GM08714 (cell line): ENCODE results near the gene PTPRN2.
"Not testable (repeated sequence)": the region's sequence is repeated elsewhere in the genome, so short reads cannot be mapped to it uniquely, and the experiment has no call there.

ENCODE experiments used
- H3K4me3 ChIP-seq: fragments of 200-500 bp; sonication (Bioruptor generic); 2 replicates; pipeline ENCODE4 v1.5.1; 2014; ENCODE audit warnings: mild to moderate bottlenecking, low read length, inconsistent platforms
- ZNF274 ChIP-seq: IDR thresholded peaks from 2 replicates; pipeline ENCODE4 v1.6.1; 2012; ENCODE audit warnings: mild to moderate bottlenecking, low read depth, low read length

The PTPRN2 gene

DNA sequence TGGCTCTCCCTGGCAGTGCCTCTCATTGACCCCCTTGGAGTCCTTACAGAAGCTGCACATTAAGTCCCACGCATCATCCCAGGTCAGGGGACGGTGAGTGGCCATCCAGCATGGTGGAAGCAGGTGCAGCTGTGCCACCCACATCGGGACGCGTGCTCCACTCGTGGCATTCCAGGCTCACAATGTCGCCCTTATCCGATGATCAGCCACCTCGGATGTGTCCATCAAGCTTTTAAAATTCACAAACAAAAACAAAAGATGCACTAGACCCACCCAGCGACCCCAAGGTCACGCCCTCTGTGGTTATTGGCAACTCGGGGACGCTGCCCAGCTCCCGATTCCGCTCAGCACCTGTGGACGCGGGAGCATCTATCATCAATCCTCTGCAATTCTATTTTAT lies 530.9 kb downstream of the PTPRN2 start:
- TF ChIP-seq ZNF274, result no peak
- no peak overlapping the region for H3K4me3 ChIP-seq

DNA sequence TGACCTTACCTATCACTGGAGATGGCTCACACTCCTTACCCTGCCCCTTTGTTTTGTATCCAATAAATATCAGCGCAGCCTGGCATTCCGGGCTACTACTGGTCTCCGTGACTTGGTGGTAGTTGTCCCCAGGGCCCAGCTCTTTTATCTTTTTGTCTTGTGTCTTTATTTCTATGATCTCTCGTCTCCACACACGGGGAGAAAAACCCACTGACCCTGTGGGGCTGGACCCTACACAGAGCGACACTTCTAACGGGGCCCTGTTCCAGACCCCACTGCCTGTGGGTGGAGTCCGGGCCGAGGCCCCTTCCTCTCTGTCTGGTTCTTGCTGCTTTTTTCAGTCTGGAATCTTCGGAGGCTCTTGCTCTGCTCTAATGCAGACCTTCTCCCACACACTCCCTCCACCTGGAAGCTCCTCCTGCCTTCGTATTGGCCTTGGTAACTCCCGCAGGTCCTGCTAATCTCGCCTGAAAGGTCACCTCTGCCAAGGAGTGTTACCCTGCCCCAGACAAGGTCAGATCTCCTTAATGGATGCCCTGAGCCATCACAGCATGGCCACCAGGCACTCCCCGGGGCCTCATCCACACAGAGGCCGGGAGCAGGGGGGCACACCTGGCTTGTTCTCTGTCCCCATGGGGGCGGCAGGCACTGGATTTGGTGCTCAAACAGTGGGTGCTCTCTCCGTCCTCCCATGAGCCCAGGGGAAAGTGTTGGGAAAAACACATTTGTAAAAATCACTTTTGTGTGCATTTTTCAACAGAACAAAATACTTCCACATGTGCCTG lies 531.7 kb downstream of the PTPRN2 start:
- no peak for TF ChIP-seq ZNF274
- no peak overlapping the region for H3K4me3 ChIP-seq

DNA sequence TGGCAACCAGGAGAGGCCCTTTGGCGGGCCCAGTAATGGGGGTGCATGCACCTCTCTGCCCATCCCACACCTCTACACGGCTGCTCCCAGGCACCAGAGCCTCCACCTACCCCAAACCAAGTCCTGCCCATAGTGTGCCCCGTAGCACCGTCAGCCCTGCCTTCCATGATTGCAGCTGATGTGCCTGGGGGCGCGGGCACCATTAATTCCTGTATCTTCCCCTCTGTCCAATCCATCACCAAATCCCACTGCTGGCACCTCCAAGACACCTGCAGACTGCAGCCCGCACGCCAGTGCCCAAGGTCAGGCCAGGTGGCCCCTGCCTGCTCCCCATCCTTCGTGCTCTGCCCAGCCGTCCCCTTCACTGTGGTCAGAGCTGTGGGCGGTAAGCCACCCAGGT lies 533.0 kb downstream of the PTPRN2 start:
- TF ChIP-seq ZNF274, result no peak
- no peak overlapping the region for H3K4me3 ChIP-seq

DNA sequence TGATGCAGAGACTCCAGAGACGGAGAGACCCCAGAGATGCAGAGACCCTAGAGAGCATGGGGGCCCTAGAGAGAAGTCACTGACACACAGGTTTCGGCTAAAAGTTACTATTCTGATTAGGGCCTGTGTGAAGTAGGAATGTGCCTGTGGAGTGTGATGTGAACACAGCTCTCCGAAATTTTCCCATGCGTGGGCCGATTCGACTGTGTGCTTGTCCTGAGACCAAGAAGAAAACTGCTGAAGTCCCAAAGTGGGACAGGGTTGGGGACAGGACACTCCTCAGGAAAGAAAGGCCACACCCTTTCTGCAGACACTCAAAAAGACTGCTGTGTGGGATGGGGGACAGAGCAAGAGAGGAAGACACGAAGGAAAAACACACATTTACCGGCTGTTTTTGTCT lies 533.5 kb downstream of the PTPRN2 start:
- TF ChIP-seq ZNF274, result no peak
- H3K4me3 ChIP-seq, result no peak overlapping the region

DNA sequence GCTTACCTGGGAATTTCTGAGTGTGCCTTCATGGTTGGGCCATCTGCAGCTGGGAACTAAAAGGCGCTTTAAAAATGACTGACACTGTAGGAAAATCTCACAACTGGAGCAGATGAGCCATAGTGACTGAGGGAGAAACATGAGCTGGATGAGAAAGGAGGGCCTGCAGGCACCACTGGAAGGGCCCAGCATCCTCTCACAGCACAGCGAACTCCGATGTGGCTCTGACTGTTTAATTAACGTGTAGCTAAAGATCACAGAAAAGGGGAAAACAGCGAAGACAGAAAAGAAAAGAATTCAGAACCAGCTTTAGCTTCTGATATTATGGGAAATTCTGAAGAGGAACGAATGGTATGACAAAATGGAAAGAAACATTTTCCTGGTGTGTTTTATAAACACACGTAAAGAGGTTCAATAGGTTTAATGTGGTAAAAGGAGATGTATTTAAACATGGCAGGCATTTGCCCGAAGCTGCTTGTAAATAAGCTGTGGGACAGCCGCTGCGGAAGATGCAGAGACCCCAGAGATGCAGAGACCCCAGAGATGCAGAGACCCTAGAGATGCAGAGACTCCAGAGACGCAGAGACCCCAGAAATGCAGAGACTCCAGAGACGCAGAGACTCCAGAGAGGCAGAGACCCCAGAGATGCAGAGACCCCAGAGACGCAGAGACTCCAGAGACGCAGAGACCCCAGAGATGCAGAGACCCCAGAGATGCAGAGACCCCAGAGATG lies 534.3 kb downstream of the PTPRN2 start:
- H3K4me3 ChIP-seq, result no peak overlapping the region
- TF ChIP-seq ZNF274, result no peak

DNA sequence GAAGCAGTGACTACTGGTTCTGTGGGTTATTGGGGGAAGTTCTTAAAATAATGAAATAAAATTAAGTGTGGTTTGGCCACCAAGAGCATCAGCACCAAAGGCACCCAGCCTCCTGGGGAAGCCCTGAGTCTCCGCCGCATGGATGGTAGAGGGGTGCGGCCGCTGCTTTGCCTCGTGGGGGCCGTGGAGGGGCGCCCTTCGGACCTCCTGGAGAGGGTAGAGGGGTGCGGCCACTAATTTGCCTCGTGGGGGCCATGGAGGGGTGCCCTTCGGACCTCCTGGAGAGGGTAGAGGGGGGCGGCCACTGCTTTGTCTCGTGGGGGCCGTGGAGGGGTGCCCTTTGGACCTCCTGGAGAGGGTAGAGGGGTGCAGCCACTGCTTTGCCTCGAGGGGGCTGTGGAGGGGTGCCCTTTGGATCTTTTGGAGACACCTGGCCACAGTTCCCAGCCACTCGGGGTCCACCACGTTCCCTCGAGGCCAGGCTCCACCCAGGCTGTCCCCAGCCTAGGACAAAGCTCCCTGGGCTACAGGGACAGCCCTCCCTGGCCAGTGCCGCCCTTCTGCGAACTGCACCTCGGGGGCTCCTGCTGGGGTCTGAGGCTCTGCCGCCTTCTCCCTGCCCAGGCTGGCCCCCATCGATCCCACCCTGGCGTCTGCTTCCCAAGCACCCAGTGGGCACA lies 535.1 kb downstream of the PTPRN2 start:
- H3K4me3 ChIP-seq, result no peak overlapping the region
- TF ChIP-seq ZNF274, result no peak

DNA sequence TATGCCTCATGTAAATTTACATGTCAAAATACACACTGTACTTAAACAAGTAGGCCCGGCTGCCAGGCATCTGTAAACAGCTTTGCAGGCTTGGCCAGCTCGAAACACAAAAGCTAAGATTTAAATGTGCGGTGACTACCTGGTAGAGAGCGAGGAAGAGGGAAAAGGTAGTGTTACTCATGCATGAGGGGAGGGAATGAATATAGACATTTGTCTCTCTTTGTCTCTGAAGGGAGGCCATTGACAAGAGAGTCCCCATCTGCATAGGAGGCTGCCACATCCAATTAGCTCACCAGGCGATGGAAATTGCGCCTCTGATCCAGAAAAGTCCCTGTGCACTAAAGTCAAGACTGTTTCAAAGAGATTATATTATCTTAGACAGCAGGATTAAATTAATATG lies 535.8 kb downstream of the PTPRN2 start:
- no peak for TF ChIP-seq ZNF274
- no peak overlapping the region for H3K4me3 ChIP-seq

DNA sequence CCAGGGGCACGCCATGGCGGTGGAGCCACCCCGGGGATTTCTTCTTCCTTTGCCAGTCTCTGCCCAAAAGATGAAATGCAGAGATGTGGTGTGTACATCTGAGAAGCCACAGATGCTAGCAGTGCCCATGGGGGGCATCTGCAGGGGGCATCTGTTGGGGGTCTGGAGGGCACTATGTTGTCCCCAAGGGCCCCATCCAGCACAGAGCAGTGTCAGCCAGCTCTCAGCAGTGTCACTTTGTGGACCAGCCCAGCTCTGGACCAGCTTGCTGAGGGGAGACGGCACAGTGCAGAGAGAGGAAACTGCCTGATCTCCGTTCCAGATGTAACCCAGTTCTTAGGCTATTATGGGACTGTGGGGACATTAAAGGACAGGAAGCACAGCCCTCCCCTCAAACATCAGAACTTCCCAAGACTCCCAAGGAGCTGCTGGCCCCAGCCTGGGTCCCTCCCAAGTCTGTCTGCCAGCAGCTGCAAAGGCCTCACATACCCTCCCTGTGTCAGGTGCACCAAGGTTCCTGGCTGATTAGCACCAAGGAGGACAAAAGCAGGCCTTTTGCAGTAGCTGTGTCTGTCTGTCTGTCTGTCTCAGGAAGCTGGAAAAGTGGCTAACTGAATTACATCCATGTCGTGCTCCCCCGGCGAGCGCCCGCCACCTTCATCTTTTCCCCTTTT lies 536.5 kb downstream of the PTPRN2 start:
- no peak for TF ChIP-seq ZNF274
- no peak overlapping the region for H3K4me3 ChIP-seq

DNA sequence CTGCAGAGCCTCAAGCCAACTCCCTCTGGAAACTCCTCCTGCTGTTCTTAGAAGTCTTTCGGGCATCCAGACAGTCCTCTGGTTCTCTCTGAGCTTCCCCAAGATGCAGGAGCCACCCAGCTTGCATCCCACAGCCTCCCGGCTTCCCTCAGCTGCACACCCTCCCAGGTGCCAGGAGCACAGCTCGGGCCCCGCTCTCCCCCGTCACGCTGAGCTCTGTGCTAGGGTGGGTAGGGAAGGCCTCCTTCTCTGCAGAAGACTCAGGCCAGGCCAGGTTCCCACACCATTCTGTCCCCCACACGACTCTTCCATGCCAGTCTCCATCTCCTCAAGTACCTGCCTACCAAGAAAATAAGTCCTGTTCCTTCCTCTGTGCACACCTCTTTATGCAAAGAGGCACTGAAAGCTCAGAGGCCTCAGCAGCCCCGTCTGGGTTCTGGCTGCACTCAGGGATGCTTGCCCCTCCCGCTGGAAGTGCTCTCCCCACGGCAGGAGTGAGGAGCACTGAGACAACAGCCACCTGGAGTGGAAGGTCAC lies 537.1 kb downstream of the PTPRN2 start:
- no peak for TF ChIP-seq ZNF274
- H3K4me3 ChIP-seq, result no peak overlapping the region

DNA sequence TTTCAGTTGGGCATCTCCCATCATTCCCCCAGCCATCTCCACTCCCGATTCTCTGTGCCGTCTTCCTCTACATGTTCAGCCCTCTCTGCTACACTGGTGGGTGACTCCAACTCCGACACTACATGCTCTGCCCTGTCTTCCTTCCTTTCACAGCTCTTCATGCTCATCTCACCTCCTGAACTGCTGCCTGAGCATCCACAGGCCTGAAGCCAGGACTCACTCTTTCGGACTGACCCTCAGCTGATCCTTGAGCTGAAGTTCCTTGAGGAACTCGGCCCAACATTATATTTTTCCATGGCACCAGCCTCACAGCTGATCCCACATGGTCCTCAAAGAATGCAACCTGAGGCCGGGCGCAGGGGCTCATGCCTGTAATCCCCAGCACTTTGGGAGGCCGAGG lies 538.4 kb downstream of the PTPRN2 start:
- no peak for TF ChIP-seq ZNF274
- H3K4me3 ChIP-seq, result no peak overlapping the region

DNA sequence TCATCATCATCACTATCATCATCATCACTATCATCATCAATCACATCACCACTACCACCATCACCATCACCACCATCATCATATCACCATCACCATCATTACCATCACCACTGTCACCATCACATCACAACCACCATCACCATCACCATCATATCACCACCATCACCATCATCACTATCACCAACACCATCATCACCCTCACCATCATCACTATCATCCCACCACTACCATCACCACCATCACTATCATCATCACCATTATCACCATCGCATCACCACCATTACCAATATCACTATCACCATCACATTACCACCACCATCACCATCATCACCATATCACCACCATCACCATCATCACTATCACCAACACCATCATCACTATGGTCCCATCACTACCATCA lies 539.1 kb downstream of the PTPRN2 start:
- H3K4me3 ChIP-seq, result no peak overlapping the region
- no peak for TF ChIP-seq ZNF274

DNA sequence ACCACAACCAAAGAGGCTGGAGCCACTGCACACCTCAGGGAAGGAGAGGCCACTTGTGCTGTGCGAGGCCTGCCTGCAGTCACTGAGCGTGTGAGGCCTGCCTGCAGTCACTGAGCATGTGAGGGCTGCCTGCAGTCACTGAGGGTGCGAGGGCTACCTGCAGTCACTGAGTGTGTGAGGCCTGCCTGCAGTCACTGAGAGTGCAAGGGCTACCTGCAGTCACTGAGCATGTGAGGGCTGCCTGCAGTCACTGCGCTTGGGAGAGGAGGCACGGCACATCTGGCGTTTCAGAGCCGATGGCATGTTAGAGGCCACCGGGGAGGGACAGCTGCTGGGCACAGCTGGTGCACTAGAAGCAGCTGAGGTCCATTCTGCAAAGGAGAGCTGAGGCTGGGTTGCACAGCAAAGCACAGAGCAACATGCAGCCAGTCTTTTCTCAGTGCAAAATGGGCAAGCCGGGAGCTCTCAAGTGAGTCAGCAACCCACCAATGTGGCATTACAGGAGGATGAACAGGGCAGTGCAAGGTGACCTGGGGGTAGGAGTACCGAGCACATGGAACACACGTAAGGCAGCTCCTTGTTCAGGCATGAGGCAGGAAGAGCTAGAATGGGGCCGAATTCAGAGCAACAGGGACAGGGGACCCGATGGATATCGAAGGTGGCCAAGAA lies 540.1 kb downstream of the PTPRN2 start:
- H3K4me3 ChIP-seq, result no peak overlapping the region
- TF ChIP-seq ZNF274, result no peak

DNA sequence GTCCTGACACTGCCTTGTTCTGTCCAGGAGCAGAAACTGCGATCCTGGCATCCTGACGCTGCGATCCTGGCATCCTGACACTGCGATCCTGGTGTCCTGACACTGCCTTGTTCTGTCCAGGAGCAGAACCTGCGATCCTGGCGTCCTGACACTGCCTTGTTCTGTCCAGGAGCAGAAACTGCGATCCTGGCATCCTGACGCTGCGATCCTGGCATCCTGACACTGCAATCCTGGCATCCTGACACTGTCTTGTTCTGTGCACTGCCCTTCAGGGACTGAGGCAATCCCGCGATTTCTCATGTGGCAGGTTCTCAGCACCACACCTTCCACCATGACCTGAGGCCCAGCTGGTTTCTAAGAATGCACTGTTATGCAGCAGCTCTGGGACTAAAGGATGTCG lies 541.4 kb downstream of the PTPRN2 start:
- H3K4me3 ChIP-seq, result not testable (repeated sequence)

DNA sequence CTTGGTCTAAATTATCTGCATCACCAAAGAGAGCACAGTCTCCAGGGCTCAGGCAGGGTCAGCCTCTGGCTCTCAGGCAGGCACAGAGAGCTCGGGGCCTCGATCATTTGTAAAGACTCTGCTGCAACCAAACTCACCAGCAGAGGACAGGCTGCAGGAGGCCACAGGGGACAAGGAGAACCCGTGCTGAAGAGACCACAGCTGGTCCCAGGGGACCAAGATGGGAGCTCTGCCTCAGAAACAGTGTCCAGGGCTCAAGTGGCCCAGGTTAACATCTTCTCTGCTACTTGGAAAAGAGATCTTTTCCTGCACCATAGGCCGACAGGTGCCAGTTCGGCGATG lies 543.2 kb downstream of the PTPRN2 start:
- no peak overlapping the region for H3K4me3 ChIP-seq
- TF ChIP-seq ZNF274, result no peak
